GM23338 (cell line): ENCODE measurements around the gene DAAM2. TPM values are rescaled to one million over a fixed set of nuclear protein-coding genes. Genes with fewer than 3 reads are reported as not detected.

Experiments used
- ATAC-seq: fragments of 200-7000 bp; cut with Tn5 transposase; 3 replicates; pipeline ENCODE4 v1.9.1; 2020
- DNase-seq: peaks from one replicate; pipeline ENCODE4 v3.0.0-alpha.2; 2015; ENCODE audit warnings: low spot score
- H2AFZ ChIP-seq: fragments of 200-600 bp; sonication (generic); 2 replicates; pipeline ENCODE4 v1.8.0; 2016; ENCODE audit warnings: antibody characterized with exemption, mild to moderate bottlenecking, moderate library complexity
- H3F3A ChIP-seq: fragments of 200-600 bp; sonication (generic); replicated peaks from 2 replicates; pipeline ENCODE4 v1.8.0; 2017; ENCODE audit warnings: antibody characterized with exemption, mixed run types, low read depth
- H3K27ac ChIP-seq: fragments of 200-600 bp; sonication (generic); 2 replicates; pipeline ENCODE4 v1.6.1; 2016; ENCODE audit warnings: low read depth
- H3K27me3 ChIP-seq: fragments of 200-600 bp; sonication (generic); 2 replicates; pipeline ENCODE4 v1.8.0; 2016; ENCODE audit warnings: mild to moderate bottlenecking, mixed run types, moderate library complexity; ENCODE audit not compliant: insufficient read depth
- H3K36me3 ChIP-seq: fragments of 200-600 bp; sonication (generic); 2 replicates; pipeline ENCODE4 v1.8.0; 2016; ENCODE audit warnings: mild to moderate bottlenecking; ENCODE audit not compliant: insufficient read depth
- H3K4me1 ChIP-seq: fragments of 200-600 bp; sonication (generic); 2 replicates; pipeline ENCODE4 v1.8.0; 2016; ENCODE audit warnings: mild to moderate bottlenecking, moderate library complexity; ENCODE audit not compliant: insufficient read depth
- H3K4me2 ChIP-seq: fragments of 200-600 bp; sonication (generic); 2 replicates; pipeline ENCODE4 v1.7.1; 2017; ENCODE audit warnings: mixed run types
- H3K4me3 ChIP-seq: fragments of 200-600 bp; sonication (generic); 2 replicates; pipeline ENCODE4 v1.6.1; 2016; ENCODE audit warnings: mixed run types
- H3K79me2 ChIP-seq: fragments of 200-600 bp; sonication (generic); replicated peaks from 2 replicates; pipeline ENCODE4 v1.8.0; 2017; ENCODE audit warnings: mild to moderate bottlenecking; ENCODE audit not compliant: insufficient read depth
- H3K9me2 ChIP-seq: fragments of 200-600 bp; sonication (generic); 2 replicates; pipeline ENCODE4 v1.8.0; 2017; ENCODE audit not compliant: insufficient read depth
- H4K20me1 ChIP-seq: fragments of 200-600 bp; sonication (generic); replicated peaks from 2 replicates; pipeline ENCODE4 v1.8.0; 2017; ENCODE audit warnings: mild to moderate bottlenecking; ENCODE audit not compliant: insufficient read depth
- H3K27ac Mint-ChIP-seq: 2 replicates; pipeline ENCODE4 v1.8.0; 2020; ENCODE audit warnings: inconsistent platforms, mild to moderate bottlenecking, moderate library complexity, mixed read lengths
- H3K27me3 Mint-ChIP-seq: 3 replicates; pipeline ENCODE4 v1.8.0; 2022; ENCODE audit warnings: low read depth, mild to moderate bottlenecking, moderate library complexity, mixed read lengths, inconsistent platforms; ENCODE audit not compliant: insufficient read depth, poor library complexity
- H3K36me3 Mint-ChIP-seq: 3 replicates; pipeline ENCODE4 v1.8.0; 2021; ENCODE audit warnings: low read depth, mild to moderate bottlenecking, inconsistent platforms, moderate library complexity, mixed read lengths
- H3K4me1 Mint-ChIP-seq: 3 replicates; pipeline ENCODE4 v1.8.0; 2020; ENCODE audit warnings: mild to moderate bottlenecking, inconsistent platforms, mixed read lengths
- H3K4me3 Mint-ChIP-seq: 3 replicates; pipeline ENCODE4 v1.8.0; 2021; ENCODE audit warnings: moderate library complexity, mild to moderate bottlenecking, inconsistent platforms, mixed read lengths
- H3K9me3 Mint-ChIP-seq: 3 replicates; pipeline ENCODE4 v1.8.0; 2020; ENCODE audit warnings: moderate library complexity, mild to moderate bottlenecking, inconsistent platforms, mixed read lengths
- CREB1 ChIP-seq: fragments of 250-450 bp; sonication (Bioruptor Pico); IDR thresholded peaks from 2 replicates; pipeline ENCODE4 v1.5.0; 2020; ENCODE audit warnings: low read depth, mild to moderate bottlenecking, moderate library complexity
- ETS1 ChIP-seq: IDR thresholded peaks from 2 replicates; pipeline ENCODE4 v1.6.1; 2016; ENCODE audit warnings: antibody characterized with exemption
- EZH2 ChIP-seq: fragments of 200-600 bp; sonication (generic); IDR thresholded peaks from one replicate; pipeline ENCODE4 v1.8.0; 2017; ENCODE audit warnings: antibody characterized with exemption, mild to moderate bottlenecking, low read depth; ENCODE audit not compliant: unreplicated experiment
- EZH2phosphoT487 ChIP-seq: fragments of 200-600 bp; sonication (generic); IDR thresholded peaks from one replicate; pipeline ENCODE4 v1.8.1; 2018; ENCODE audit warnings: antibody characterized with exemption; ENCODE audit not compliant: unreplicated experiment
- JUNB ChIP-seq: IDR thresholded peaks from one replicate; pipeline ENCODE4 v1.6.1; 2016; ENCODE audit warnings: antibody characterized with exemption; ENCODE audit not compliant: unreplicated experiment
- NANOG ChIP-seq: IDR thresholded peaks from 2 replicates; pipeline ENCODE4 v1.6.1; 2016; ENCODE audit warnings: antibody characterized with exemption, borderline replicate concordance
- POLR2AphosphoS5 ChIP-seq: IDR thresholded peaks from 2 replicates; pipeline ENCODE4 v1.6.1; 2016; ENCODE audit warnings: antibody characterized with exemption, low read depth
- STAT1 ChIP-seq: IDR thresholded peaks from one replicate; pipeline ENCODE4 v1.6.1; 2016; ENCODE audit warnings: antibody characterized with exemption; ENCODE audit not compliant: unreplicated experiment
- ZNF114 ChIP-seq: fragments of 250-450 bp; sonication (Bioruptor Pico); IDR thresholded peaks from 2 replicates; pipeline ENCODE4 v1.5.0; 2020; ENCODE audit warnings: mild to moderate bottlenecking, moderate library complexity
- ZNF331 ChIP-seq: fragments of 250-450 bp; sonication (Bioruptor Pico); IDR thresholded peaks from 2 replicates; pipeline ENCODE4 v1.5.0; 2020; ENCODE audit warnings: low read depth, mild to moderate bottlenecking, moderate library complexity
- ZNF462 ChIP-seq: fragments of 250-450 bp; sonication (Bioruptor Pico); IDR thresholded peaks from 2 replicates; pipeline ENCODE4 v1.5.0; 2020; ENCODE audit warnings: mild to moderate bottlenecking, moderate library complexity
- polyA plus RNA-seq: library from polyadenylated mRNA; unstranded; fragments of >200 nt; fragmentation: Nextera tagmentation; extraction: Ambion mirVana; gene quantifications from 2 replicates; pipeline ENCODE4 v1.2.1, GENCODE V29; 2016
- total RNA-seq: library from RNA; depleted of rRNA; stranded (reverse); fragments of >200 nt; shearing (Covaris generic); gene quantifications from 2 replicates; pipeline ENCODE4 v1.2.3, GENCODE V29; 2014
- TF ChIP-seq, protein P1 (sequence below): IDR thresholded peaks from one replicate; pipeline ENCODE4 v1.6.1; 2018; ENCODE audit warnings: antibody characterized with exemption; ENCODE audit not compliant: unreplicated experiment
- TF ChIP-seq, protein P2 (sequence below), 2 experiments: fragments of 200-600 bp in 1 of 2; sonication (generic) in 1 of 2; conservative IDR thresholded peaks; 2 replicates each; pipeline versions ENCODE4 v1.5.1 to v1.6.1; 2016 to 2017; ENCODE audit warnings: antibody characterized with exemption in 2 of 2, low read depth in 2 of 2, mild to moderate bottlenecking in 2 of 2, moderate library complexity in 1 of 2

DAAM2 gene
- total and polyA plus RNA-seq, 2 experiments from 2014 or later, result 1.4 to 4.9 TPM

DNA sequence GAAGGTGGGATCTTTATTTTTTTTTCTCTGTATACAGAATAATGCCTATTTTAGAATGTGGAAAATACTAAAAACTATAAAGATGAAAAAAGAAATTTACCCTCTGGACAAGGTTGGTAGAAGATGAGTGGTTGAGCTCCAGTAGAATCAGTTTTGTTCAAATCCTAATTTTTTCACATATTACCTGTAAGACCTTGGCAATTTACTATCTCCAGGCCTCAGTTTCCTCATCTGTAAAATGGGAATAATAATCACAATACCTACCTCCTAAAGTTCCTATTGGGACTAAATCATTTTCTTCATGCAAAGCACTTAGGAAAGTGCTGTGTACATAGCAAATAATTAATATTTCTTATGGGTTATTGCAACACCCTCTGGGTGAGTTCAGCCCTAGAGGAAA, 28.4 kb downstream of the DAAM2 start:
- Mint-ChIP-seq H3K4me1 (peaks cover 25% of the 10 kb centered on the region), H3K9me3 (no peaks in the 10 kb centered on the region; the same call in 2 of the 3 replicates), H3K4me3 (no peak overlapping the region), H3K36me3 (peaks cover 5% of the 10 kb centered on the region; the same call in 1 of the 3 replicates), H3K27ac (no peak overlapping the region), H3K27me3 (peaks cover 5% of the 10 kb centered on the region)
- no peak overlapping the region for H3K27ac ChIP-seq
- no peak overlapping the region for H3K4me3 ChIP-seq
- H3K27me3 ChIP-seq, result no peaks in the 10 kb centered on the region
- DNase-seq (no peak), ATAC-seq (no peak)
- H3K4me1 ChIP-seq, result peaks cover 10% of the 10 kb centered on the region; the same call in 1 of the 2 replicates
- H3K4me2 ChIP-seq, result no peak overlapping the region
- TF ChIP-seq ETS1 (no peak), ZNF331 (CRISPR knock-in tag) (no peak), CREB1 (CRISPR knock-in tag) (no peak), POLR2AphosphoS5 (no peak), EZH2 (no peak), EZH2phosphoT487 (no peak), JUNB (no peak), ZNF114 (CRISPR knock-in tag) (no peak), STAT1 (no peak), ZNF462 (CRISPR knock-in tag) (no peak), NANOG (no peak)
- TF ChIP-seq, protein P1, sequence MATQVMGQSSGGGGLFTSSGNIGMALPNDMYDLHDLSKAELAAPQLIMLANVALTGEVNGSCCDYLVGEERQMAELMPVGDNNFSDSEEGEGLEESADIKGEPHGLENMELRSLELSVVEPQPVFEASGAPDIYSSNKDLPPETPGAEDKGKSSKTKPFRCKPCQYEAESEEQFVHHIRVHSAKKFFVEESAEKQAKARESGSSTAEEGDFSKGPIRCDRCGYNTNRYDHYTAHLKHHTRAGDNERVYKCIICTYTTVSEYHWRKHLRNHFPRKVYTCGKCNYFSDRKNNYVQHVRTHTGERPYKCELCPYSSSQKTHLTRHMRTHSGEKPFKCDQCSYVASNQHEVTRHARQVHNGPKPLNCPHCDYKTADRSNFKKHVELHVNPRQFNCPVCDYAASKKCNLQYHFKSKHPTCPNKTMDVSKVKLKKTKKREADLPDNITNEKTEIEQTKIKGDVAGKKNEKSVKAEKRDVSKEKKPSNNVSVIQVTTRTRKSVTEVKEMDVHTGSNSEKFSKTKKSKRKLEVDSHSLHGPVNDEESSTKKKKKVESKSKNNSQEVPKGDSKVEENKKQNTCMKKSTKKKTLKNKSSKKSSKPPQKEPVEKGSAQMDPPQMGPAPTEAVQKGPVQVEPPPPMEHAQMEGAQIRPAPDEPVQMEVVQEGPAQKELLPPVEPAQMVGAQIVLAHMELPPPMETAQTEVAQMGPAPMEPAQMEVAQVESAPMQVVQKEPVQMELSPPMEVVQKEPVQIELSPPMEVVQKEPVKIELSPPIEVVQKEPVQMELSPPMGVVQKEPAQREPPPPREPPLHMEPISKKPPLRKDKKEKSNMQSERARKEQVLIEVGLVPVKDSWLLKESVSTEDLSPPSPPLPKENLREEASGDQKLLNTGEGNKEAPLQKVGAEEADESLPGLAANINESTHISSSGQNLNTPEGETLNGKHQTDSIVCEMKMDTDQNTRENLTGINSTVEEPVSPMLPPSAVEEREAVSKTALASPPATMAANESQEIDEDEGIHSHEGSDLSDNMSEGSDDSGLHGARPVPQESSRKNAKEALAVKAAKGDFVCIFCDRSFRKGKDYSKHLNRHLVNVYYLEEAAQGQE, result no peak
- TF ChIP-seq, protein P2, sequence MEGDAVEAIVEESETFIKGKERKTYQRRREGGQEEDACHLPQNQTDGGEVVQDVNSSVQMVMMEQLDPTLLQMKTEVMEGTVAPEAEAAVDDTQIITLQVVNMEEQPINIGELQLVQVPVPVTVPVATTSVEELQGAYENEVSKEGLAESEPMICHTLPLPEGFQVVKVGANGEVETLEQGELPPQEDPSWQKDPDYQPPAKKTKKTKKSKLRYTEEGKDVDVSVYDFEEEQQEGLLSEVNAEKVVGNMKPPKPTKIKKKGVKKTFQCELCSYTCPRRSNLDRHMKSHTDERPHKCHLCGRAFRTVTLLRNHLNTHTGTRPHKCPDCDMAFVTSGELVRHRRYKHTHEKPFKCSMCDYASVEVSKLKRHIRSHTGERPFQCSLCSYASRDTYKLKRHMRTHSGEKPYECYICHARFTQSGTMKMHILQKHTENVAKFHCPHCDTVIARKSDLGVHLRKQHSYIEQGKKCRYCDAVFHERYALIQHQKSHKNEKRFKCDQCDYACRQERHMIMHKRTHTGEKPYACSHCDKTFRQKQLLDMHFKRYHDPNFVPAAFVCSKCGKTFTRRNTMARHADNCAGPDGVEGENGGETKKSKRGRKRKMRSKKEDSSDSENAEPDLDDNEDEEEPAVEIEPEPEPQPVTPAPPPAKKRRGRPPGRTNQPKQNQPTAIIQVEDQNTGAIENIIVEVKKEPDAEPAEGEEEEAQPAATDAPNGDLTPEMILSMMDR (conservative IDR thresholded peaks at IDR 0.05; ENCODE audit: low read depth in 2 of 2), result no peak
- no peaks in the 10 kb centered on the region for H3F3A ChIP-seq
- H3K36me3 ChIP-seq, result no peaks in the 10 kb centered on the region
- no peaks in the 10 kb centered on the region for H3K79me2 ChIP-seq
- H2AFZ ChIP-seq, result no peak overlapping the region
- H3K9me2 ChIP-seq, result 0 out of 2 replicates have a peak, but pooled peaks cover 7% of the 10 kb centered on the region
- H4K20me1 ChIP-seq, result no peaks in the 10 kb centered on the region
